ENCODE results near the gene ACTR3.
"Not testable (repeated sequence)": the region's sequence is repeated elsewhere in the genome, so short reads cannot be mapped to it uniquely, and the experiment has no call there.

Gene ACTR3

GRCh38 chr2:113889471-113890252, at the start of gene ACTR3:
ACTR3 (plus strand) TSS chr2:113890089; CDS start chr2:113890280, 191 bp downstream.
- DNase-seq, result peak; percentile 99

DNA sequence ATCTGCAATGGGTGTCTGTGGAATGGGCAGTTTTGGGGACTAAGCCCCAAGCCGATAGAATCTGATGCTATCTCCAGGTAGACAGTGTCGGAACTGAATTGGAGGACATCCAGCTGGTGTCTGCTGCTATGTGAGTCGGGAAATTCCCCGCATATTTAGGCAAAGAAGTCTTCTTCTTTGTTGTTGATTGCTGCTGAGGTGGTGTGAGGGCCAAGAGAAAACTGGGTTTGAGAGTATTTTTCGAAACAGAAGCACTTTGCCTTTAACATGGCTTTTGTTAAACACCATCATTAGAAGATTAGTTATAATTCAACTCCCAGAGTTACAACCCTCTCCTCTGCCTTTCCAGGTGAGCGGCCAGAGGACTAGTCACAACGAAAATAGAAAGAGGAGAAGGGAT, 49.4 kb upstream of the ACTR3 start:
- DNase-seq, result no peak

GRCh38 chr2:113842919-113843736, 46.8 kb upstream of the ACTR3 start:
- no peak for DNase-seq

GRCh38 chr2:113843737-113844050, 46.2 kb upstream of the ACTR3 start:
- DNase-seq, result not testable (repeated sequence)

GRCh38 chr2:113845261-113845660, 44.6 kb upstream of the ACTR3 start:
- no peak for DNase-seq

DNA sequence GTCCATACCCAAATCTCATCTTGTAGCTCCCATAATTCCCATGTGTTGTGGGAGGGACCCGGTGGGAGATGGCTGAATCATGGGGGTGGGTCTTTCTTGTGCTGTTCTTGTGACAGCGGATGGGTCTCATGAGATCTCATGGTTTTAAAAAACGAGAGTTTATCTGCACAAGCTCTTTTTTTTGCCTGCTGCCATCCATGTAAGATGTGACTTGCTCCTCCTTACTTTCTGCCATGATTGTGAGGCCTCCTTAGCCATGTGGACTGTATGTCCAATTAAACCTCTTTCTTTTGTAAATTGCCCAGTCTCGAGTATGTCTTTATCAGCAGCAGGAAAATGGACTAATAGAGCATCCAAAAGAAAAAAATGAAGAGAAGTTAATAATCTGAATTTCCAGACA, 44.1 kb upstream of the ACTR3 start:
- DNase-seq, result not testable (repeated sequence)

DNA sequence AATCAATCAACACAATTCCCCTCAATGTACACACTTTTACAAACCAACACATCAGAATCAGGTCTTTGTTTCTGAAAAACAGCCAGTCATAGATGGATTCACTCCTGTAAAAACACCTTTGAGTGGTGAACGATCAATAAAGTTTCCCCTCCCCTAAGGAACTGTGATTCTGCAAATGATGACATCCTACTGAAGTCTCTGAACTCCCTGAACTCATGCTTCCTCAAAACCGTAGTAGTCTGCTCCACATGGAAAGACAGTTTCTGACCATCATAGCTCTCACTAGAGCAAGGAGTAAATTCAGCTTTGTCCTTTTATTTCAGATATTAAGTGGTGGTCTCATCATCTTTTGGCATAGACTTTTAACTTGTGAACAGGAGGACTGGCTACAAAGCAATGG, 43.5 kb upstream of the ACTR3 start:
- no peak for DNase-seq

DNA sequence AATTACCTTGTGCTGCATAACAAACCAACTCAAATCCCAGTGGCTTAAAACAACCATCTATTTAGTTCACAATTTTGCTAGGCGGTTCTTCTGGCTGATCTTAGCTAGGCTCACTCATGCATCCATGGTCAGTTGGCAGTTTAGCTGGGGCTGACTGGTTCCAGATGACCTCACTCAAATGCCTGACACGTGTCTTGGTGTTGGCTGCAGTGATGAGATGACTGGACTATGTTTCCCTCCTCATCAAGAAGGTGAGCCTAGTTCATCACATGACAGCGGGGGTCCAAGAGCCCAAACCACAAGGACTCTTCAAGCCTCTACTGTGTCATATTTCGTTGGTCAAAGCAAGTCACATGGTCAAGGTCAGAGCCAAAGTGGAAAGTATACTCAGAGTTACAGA, 42.7 kb upstream of the ACTR3 start:
- no peak for DNase-seq

DNA sequence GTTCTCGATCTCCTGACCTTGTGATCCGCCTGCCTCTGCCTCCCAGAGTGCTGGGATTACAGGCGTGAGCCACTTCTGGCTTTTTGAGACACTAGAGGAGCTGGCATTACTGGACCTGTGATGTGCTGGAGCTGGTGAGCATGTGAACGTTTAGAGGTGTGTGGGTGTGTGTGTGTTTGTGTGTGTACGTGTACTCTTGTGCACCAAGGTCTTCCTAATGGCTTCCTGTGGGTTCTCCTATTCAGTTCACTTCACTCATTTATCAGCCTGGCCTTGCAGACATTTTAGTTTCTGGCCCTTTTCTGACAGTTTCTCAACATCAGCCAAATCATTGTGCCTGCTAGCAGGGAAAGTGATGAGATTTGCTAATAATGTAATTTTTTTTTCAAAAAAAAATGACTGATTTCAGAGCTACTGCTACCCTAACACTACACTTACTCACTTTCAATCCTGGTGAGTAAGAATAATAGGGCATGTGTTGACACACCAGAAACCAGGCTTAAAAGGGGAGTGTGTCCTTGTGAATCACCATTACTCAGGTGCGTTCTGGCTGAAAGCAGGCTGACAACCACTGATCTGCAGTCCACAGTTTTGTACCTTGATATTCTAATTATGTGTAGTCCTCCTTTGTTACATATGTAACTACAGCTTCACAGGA, 41.0 kb upstream of the ACTR3 start:
- no peak for DNase-seq

- no peak for DNase-seq
Measured at GRCh38 chr2:113850687-113851086, 39.2 kb upstream of the ACTR3 start.

DNA sequence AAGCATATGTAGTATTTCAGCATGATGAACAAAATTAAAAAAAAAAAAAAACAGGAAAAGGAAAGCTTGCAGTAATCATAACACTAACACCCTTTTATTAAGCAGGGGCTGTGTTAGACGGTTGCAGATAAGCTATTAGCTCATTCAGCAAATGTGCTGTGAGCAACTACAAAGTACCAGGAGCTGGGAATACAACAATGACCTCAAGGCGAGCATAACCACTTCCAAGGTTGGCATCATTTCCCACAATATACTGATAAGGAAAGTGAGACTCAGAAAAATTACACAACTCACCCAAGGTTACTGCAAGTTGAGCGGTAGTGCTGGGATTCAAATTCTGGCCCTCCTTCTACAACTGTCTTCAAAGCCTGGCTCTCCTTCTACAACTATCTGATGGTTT, 38.2 kb upstream of the ACTR3 start:
- no peak for DNase-seq

GRCh38 chr2:113854208-113854607, 35.7 kb upstream of the ACTR3 start:
- DNase-seq, result no peak

- no peak for DNase-seq
Measured at GRCh38 chr2:113854970-113855740, 34.7 kb upstream of the ACTR3 start.

- no peak for DNase-seq
Measured at GRCh38 chr2:113857464-113857863, 32.4 kb upstream of the ACTR3 start.

DNA sequence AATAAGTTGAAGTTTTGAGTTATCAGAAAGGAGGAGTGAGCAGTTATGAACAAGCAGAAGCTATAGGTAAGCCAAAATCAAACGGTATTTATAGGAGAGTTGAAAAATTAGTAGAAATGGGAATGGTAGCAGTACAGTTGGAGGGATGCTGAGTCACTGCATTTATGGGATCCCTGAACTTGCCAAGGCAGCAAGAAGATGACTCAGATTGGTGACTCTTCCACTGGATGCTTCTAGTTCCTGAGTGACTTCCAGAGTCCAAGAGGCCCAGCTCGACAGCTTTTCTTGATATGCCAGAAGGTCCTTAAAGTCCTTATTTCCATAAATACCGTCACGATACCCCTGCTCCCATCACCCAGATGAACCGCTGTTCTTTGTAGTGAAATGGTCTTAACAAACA, 31.1 kb upstream of the ACTR3 start:
- no peak for DNase-seq

DNA sequence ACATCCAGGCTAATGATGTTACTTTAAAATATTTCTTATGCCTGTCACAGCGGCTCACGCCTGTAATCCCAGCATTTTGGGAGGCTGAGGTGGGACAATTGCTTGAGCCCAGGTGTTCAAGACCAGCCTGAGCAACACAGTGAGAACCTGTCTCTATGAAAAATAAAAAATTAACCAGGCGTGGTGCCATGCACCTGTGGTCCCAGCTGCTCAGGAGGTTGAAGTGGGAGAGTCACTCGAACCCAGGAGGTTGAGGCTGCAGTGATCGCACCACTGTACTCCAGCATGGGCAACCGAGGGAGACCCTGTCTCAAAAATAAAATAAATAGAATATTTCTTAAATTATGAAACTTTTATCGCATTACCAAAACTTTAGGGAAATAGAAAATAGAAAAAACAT, 28.1 kb upstream of the ACTR3 start:
- DNase-seq, result no peak

DNA sequence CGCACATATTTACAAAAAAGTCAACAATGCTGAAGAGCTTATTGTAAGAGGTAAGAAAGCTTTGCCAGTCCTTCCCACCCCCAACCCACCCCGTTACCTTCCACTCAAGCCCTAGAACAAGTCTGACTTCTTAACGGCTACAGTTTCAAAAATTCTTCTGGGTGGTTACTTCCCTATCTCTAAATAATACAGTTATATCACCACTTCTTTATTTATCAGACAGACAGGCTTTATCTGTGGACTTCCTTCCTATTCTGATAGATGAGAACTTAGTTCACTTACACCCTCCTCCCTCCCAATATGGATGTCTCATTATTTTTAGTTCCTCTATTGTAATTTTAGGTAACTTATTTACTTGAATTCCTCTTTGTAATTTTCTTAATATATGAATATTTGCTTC, 26.7 kb upstream of the ACTR3 start:
- DNase-seq, result no peak

DNA sequence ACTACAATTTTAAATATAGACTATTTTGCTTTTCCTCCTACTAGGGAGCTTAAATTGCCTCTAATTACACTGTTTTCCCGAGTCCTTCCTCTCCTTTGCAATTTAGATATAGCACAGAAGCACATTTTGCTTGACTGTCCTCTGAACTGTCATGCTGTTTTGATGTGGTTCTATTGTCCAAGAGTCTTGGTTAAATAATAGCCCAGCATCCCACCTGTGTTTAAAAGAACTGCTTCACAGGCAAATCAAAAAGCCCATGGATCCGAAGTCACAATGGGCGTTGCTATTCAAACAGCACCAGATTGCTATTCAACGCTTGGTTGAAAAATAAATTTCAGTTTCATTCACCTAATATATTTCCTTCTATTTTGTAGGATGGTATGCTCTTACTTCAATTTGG, 22.3 kb upstream of the ACTR3 start:
- no peak for DNase-seq

GRCh38 chr2:113869253-113869652, 20.6 kb upstream of the ACTR3 start:
- no peak for DNase-seq

- DNase-seq, result no peak
Measured at GRCh38 chr2:113872201-113872600, 17.7 kb upstream of the ACTR3 start.

DNA sequence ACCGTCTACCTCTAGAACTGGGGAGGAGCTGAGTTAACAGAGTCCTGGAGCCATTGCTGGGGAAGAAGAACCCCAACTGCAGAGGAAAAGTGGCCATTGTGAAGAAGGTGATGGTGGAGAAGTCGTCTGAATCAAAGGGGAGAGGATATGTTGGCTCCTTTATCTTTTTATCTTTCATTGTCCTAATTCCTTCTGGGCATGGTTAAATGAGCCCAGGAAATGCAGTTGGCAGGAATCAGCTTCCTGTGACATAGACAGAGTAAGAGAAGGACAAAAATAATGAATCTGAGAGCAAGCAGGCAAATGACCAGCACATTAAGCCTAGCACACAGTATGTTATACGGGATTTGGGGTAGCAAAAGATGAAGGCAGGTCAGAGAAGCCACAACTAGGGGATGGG, 16.0 kb upstream of the ACTR3 start:
- DNase-seq, result no peak

GRCh38 chr2:113875135-113875534, 14.8 kb upstream of the ACTR3 start:
- no peak for DNase-seq

Measured in CD4-positive, alpha-beta T cell treated with Interleukin-17A for 1 hour (primary cell).